ENCODE results near the gene OPHN1. TPM values are rescaled to one million over a fixed set of nuclear protein-coding genes. Genes with fewer than 3 reads are reported as not detected.

The OPHN1 gene
- polyA plus RNA-seq, result 1 to 10 TPM in 2 of 3 donors, under 1 TPM in 1; 0.98 to 3.0 (median 2.4) TPM

GRCh38 chrX:68433155-68433980, at the start of gene OPHN1:
Gene OPHN1, minus strand, starts transcription at chrX:68433495. Its CDS starts 475 bp downstream, at chrX:68433020.
- WGBS, 3 donors, result 0 to 33% (median 0%) methylated on average over 29 to 57 of the region's 57 CpGs
- H3K27ac ChIP-seq (ENCODE audit: low read depth, low read length), result no peak within 1 kb of the TSS

- WGBS, 3 donors, result 88 to 100% (median 89%) methylated on average over 1 of the region's 1 CpG
- H3K27ac ChIP-seq (ENCODE audit: low read depth, low read length), result no peak overlapping the region
Measured at GRCh38 chrX:68480969-68481368, 47.7 kb upstream of the OPHN1 start.

- H3K27ac ChIP-seq (ENCODE audit: low read depth, low read length), result no peak overlapping the region
- WGBS, 3 donors, result 66 to 87% (median 75%) methylated on average over 4 of the region's 4 CpGs
Measured at GRCh38 chrX:68464796-68465195, 31.5 kb upstream of the OPHN1 start.

- WGBS, 3 donors, result 95 to 100% (median 100%) methylated on average over 1 of the region's 1 CpG
Measured at GRCh38 chrX:68463880-68464279, 30.6 kb upstream of the OPHN1 start.

GRCh38 chrX:68462653-68463052, 29.4 kb upstream of the OPHN1 start:
- H3K27ac ChIP-seq (ENCODE audit: low read depth, low read length), result no peak overlapping the region
- 18 to 27% (median 22%) methylated on average over 8 of the region's 8 CpGs for WGBS, 3 donors

More at GRCh38 chrX:68463880-68464279, 30.6 kb upstream of the OPHN1 start:
- no peak overlapping the region for H3K27ac ChIP-seq (ENCODE audit: low read depth, low read length)

GRCh38 chrX:68462197-68462596, 28.9 kb upstream of the OPHN1 start:
- WGBS, 3 donors, result 65 to 77% (median 72%) methylated on average over 8 of the region's 8 CpGs
- no peak overlapping the region for H3K27ac ChIP-seq (ENCODE audit: low read depth, low read length)

GRCh38 chrX:68461576-68461975, 28.3 kb upstream of the OPHN1 start:
- H3K27ac ChIP-seq (ENCODE audit: low read depth, low read length), result no peak overlapping the region

- no peak overlapping the region for H3K27ac ChIP-seq (ENCODE audit: low read depth, low read length)
- WGBS, 3 donors, result 40 to 55% (median 44%) methylated on average over 6 of the region's 6 CpGs
Measured at GRCh38 chrX:68461093-68461492, 27.8 kb upstream of the OPHN1 start.

GRCh38 chrX:68455151-68455510, 21.8 kb upstream of the OPHN1 start:
- no peak overlapping the region for H3K27ac ChIP-seq (ENCODE audit: low read depth, low read length)
- WGBS, 3 donors, result 85 to 92% (median 87%) methylated on average over 4 of the region's 4 CpGs

- no peak overlapping the region for H3K27ac ChIP-seq (ENCODE audit: low read depth, low read length)
- WGBS, 3 donors, result 78 to 89% (median 80%) methylated on average over 8 of the region's 8 CpGs
Measured at GRCh38 chrX:68454476-68455150, 21.3 kb upstream of the OPHN1 start.

- H3K27ac ChIP-seq (ENCODE audit: low read depth, low read length), result no peak overlapping the region
- WGBS, 3 donors, result 34 to 75% (median 74%) methylated on average over 7 to 8 of the region's 8 CpGs
Measured at GRCh38 chrX:68451720-68452119, 18.4 kb upstream of the OPHN1 start.

- 61 to 66% (median 62%) methylated on average over 6 of the region's 6 CpGs for WGBS, 3 donors
- no peak overlapping the region for H3K27ac ChIP-seq (ENCODE audit: low read depth, low read length)
Measured at GRCh38 chrX:68443155-68443868, 10.0 kb upstream of the OPHN1 start.

GRCh38 chrX:68440940-68441339, 7.6 kb upstream of the OPHN1 start:
- 0 to 33% (median 31%) methylated on average over 1 of the region's 1 CpG for WGBS, 3 donors
- no peak overlapping the region for H3K27ac ChIP-seq (ENCODE audit: low read depth, low read length)

GRCh38 chrX:68440442-68440841, 7.1 kb upstream of the OPHN1 start:
- H3K27ac ChIP-seq (ENCODE audit: low read depth, low read length), result no peak overlapping the region

GRCh38 chrX:68439341-68439740, 6.0 kb upstream of the OPHN1 start:
- no peak overlapping the region for H3K27ac ChIP-seq (ENCODE audit: low read depth, low read length)
- 80 to 94% (median 94%) methylated on average over 4 of the region's 4 CpGs for WGBS, 3 donors

- H3K27ac ChIP-seq (ENCODE audit: low read depth, low read length), result no peak overlapping the region
Measured at GRCh38 chrX:68438575-68438974, 5.3 kb upstream of the OPHN1 start.

GRCh38 chrX:68433981-68434299, 645 bp upstream of the OPHN1 start:
- no peak overlapping the region for H3K27ac ChIP-seq (ENCODE audit: low read depth, low read length)
- WGBS, 3 donors, result 0 to 32% (median 0%) methylated on average over 13 of the region's 13 CpGs

More at GRCh38 chrX:68438575-68438974, 5.3 kb upstream of the OPHN1 start:
- WGBS, 3 donors, result 88 to 95% (median 92%) methylated on average over 3 to 4 of the region's 4 CpGs

- H3K27ac ChIP-seq (ENCODE audit: low read depth, low read length), result no peak overlapping the region
- WGBS, 3 donors, result 3 to 41% (median 25%) methylated on average over 12 of the region's 12 CpGs
Measured at GRCh38 chrX:68432648-68433047, 647 bp downstream of the OPHN1 start.

- 54 to 80% (median 71%) methylated on average over 2 of the region's 2 CpGs for WGBS, 3 donors
- H3K27ac ChIP-seq (ENCODE audit: low read depth, low read length), result no peak overlapping the region
Measured at GRCh38 chrX:68431836-68432235, 1.5 kb downstream of the OPHN1 start.
